DOHH2 (cell line): Measurements from ENCODE around the gene ASB15.

ENCODE experiments used
- H3F3A ChIP-seq: fragments of 200-600 bp; sonication (generic), shearing (Covaris generic); 2 replicates; pipeline ENCODE4 v1.6.0; 2016; ENCODE audit warnings: antibody characterized with exemption, mild to moderate bottlenecking; ENCODE audit not compliant: control insufficient read depth, insufficient read depth
- H3K27ac ChIP-seq: fragments of 200-600 bp; sonication (generic); 2 replicates; pipeline ENCODE4 v1.5.1; 2014; ENCODE audit warnings: low read depth, mild to moderate bottlenecking, low read length, moderate library complexity
- H3K27me3 ChIP-seq: fragments of 200-600 bp; sonication (generic); 2 replicates; pipeline ENCODE4 v1.6.1; 2014; ENCODE audit warnings: mild to moderate bottlenecking, low read length, mixed read lengths; ENCODE audit not compliant: control insufficient read depth
- H3K36me3 ChIP-seq: fragments of 200-600 bp; sonication (generic); 2 replicates; pipeline ENCODE4 v1.6.1; 2014; ENCODE audit warnings: mild to moderate bottlenecking, low read length, moderate library complexity, mixed read lengths; ENCODE audit not compliant: control insufficient read depth
- H3K4me1 ChIP-seq: fragments of 200-600 bp; sonication (generic); 2 replicates; pipeline ENCODE4 v1.6.1; 2014; ENCODE audit warnings: mild to moderate bottlenecking, low read length, mixed read lengths; ENCODE audit not compliant: control insufficient read depth
- H3K4me2 ChIP-seq: fragments of 200-600 bp; sonication (generic); 2 replicates; pipeline ENCODE4 v1.6.0; 2014; ENCODE audit warnings: mild to moderate bottlenecking, low read length, moderate library complexity
- H3K4me3 ChIP-seq: fragments of 200-600 bp; sonication (generic); 2 replicates; pipeline ENCODE4 v1.5.1; 2014; ENCODE audit warnings: mild to moderate bottlenecking, low read length, mixed read lengths
- H3K79me2 ChIP-seq: fragments of 200-600 bp; sonication (generic); 2 replicates; pipeline ENCODE4 v1.6.1; 2014; ENCODE audit warnings: mild to moderate bottlenecking, low read length, mixed read lengths; ENCODE audit not compliant: control insufficient read depth
- H3K9me2 ChIP-seq: fragments of 200-600 bp; sonication (generic); replicated peaks from 2 replicates; pipeline ENCODE4 v1.6.1; 2014; ENCODE audit warnings: mild to moderate bottlenecking, low read length, mixed read lengths; ENCODE audit not compliant: control insufficient read depth
- H3K9me3 ChIP-seq: fragments of 200-600 bp; sonication (generic); 2 replicates; pipeline ENCODE4 v1.6.1; 2014; ENCODE audit warnings: antibody characterized with exemption, low read length, mixed read lengths; ENCODE audit not compliant: control insufficient read depth, insufficient read depth
- H4K20me1 ChIP-seq: fragments of 200-600 bp; sonication (generic); 2 replicates; pipeline ENCODE4 v1.6.0; 2014; ENCODE audit warnings: low read depth, mild to moderate bottlenecking, antibody characterized with exemption, low read length, moderate library complexity; ENCODE audit not compliant: control insufficient read depth, insufficient read depth
- EZH2phosphoT487 ChIP-seq: fragments of 200-600 bp; sonication (generic); IDR thresholded peaks from 2 replicates; pipeline ENCODE4 v1.6.1; 2017; ENCODE audit warnings: borderline replicate concordance, mild to moderate bottlenecking, antibody characterized with exemption, low read length, moderate library complexity, mixed read lengths
- TF ChIP-seq, protein P1 (sequence below): fragments of 200-600 bp; sonication (generic); IDR thresholded peaks from one replicate; pipeline ENCODE4 v1.5.1; 2014; ENCODE audit warnings: antibody characterized with exemption, mild to moderate bottlenecking, low read depth, low read length; ENCODE audit not compliant: poor library complexity, severe bottlenecking

ASB15 gene

DNA sequence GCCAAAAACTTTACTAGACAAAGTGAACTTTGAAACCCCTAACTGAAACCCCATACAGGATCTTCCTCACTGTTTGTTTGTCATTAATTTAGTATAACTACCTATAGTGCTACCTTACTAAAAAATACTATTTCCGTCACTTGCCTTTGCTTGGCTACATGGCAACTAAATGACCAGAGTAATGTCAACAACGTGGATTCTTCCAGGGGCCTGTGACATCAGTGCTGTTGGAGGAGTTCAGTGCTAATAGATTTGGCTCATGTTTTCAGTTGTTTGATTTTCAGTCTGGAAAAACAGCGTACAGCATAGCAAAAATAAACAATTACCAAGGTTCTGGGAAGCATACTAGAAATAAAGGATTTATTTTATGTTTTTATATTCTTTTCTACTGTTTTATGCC, 3.0 kb upstream of the ASB15 start:
- TF ChIP-seq EZH2phosphoT487: no peak
- TF ChIP-seq, protein P1, sequence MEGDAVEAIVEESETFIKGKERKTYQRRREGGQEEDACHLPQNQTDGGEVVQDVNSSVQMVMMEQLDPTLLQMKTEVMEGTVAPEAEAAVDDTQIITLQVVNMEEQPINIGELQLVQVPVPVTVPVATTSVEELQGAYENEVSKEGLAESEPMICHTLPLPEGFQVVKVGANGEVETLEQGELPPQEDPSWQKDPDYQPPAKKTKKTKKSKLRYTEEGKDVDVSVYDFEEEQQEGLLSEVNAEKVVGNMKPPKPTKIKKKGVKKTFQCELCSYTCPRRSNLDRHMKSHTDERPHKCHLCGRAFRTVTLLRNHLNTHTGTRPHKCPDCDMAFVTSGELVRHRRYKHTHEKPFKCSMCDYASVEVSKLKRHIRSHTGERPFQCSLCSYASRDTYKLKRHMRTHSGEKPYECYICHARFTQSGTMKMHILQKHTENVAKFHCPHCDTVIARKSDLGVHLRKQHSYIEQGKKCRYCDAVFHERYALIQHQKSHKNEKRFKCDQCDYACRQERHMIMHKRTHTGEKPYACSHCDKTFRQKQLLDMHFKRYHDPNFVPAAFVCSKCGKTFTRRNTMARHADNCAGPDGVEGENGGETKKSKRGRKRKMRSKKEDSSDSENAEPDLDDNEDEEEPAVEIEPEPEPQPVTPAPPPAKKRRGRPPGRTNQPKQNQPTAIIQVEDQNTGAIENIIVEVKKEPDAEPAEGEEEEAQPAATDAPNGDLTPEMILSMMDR: no peak
- no peaks in the 10 kb centered on the region for H3K79me2 ChIP-seq
- H3K36me3 ChIP-seq: no peaks in the 10 kb centered on the region
- H3K4me1 ChIP-seq: no peaks in the 10 kb centered on the region
- H3K27ac ChIP-seq: no peak overlapping the region
- H3K9me2 ChIP-seq: no peaks in the 10 kb centered on the region
- H3F3A ChIP-seq: no peaks in the 10 kb centered on the region
- no peak overlapping the region for H3K4me2 ChIP-seq
- H4K20me1 ChIP-seq: no peaks in the 10 kb centered on the region
- no peak overlapping the region for H3K4me3 ChIP-seq
- no peaks in the 10 kb centered on the region for H3K9me3 ChIP-seq
- H3K27me3 ChIP-seq: peaks cover 6% of the 10 kb centered on the region; the same call in 1 of the 2 replicates

DNA sequence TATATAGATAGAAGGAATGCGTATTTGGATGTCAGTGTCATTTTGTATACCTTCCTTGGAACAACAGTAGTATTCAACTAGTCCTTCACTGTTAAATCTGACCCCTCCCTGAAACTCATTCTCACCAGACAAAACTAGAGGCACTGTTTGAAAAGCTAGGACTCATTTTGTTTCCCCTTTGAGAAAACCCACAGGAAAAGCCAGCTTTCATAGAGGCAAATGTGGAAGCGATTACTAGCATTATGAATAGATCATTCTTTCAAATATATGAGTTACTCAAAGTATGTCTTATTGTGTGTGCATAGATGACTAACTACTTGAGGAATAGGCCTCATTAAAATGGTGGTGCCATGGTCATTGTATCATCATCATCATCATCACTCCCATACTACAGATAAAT, 1.9 kb upstream of the ASB15 start:
- no peak overlapping the region for H3K4me2 ChIP-seq

DNA sequence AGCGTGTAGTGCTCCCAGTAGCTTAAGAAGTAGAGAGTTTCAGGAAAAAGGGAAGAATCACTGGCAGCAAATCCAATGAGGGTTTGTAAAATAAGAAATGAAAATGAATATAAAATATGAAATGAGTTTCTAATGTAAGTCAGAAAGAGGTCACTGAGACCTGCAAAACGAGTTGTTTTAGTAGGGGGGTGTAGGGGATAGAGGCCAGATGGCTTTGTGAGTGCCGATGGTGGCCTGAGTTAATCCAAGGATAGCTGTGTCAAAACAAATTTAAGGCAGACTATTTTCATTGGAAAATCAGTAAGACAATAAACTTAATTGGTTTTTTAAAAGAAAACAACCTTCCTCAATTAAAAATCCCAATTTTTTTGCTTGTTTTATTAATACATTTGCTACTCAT, 745 bp upstream of the ASB15 start:
- peaks cover 6% of the 10 kb centered on the region; the same call in 1 of the 2 replicates for H3K27me3 ChIP-seq
- no peaks in the 10 kb centered on the region for H3K4me1 ChIP-seq
- no peaks in the 10 kb centered on the region for H3K9me3 ChIP-seq

More for the DNA sequence above, 1.9 kb upstream of the ASB15 start:
- peaks cover 6% of the 10 kb centered on the region; the same call in 1 of the 2 replicates for H3K27me3 ChIP-seq
- no peaks in the 10 kb centered on the region for H4K20me1 ChIP-seq
- H3K4me3 ChIP-seq: no peak overlapping the region
- no peaks in the 10 kb centered on the region for H3F3A ChIP-seq
- H3K79me2 ChIP-seq: no peaks in the 10 kb centered on the region
- H3K9me3 ChIP-seq: no peaks in the 10 kb centered on the region
- no peaks in the 10 kb centered on the region for H3K9me2 ChIP-seq
- no peak for TF ChIP-seq EZH2phosphoT487
- TF ChIP-seq, protein P1: no peak
- no peaks in the 10 kb centered on the region for H3K4me1 ChIP-seq
- no peaks in the 10 kb centered on the region for H3K36me3 ChIP-seq
- no peak overlapping the region for H3K27ac ChIP-seq

More for the DNA sequence above, 745 bp upstream of the ASB15 start:
- Histone ChIP-seq H3K36me3 (no peaks in the 10 kb centered on the region), H3K27ac (no peak overlapping the region), H3K9me2 (no peaks in the 10 kb centered on the region), H3K4me3 (no peak overlapping the region), H4K20me1 (no peaks in the 10 kb centered on the region), H3K4me2 (no peak overlapping the region), H3F3A (no peaks in the 10 kb centered on the region), H3K79me2 (no peaks in the 10 kb centered on the region)
- TF ChIP-seq EZH2phosphoT487: no peak
- TF ChIP-seq, protein P1: no peak
